HEK293T (cell line): Measurements from ENCODE around the gene STXBP6.

ENCODE experiments used
- ARNT ChIP-seq: fragments of 450-650 bp; IDR thresholded peaks from 2 replicates; pipeline ENCODE4 v1.6.1; 2017; ENCODE audit warnings: mild to moderate bottlenecking
- CTBP1 ChIP-seq: fragments of 450-650 bp; IDR thresholded peaks from 2 replicates; pipeline ENCODE4 v1.6.1; 2016; ENCODE audit warnings: borderline replicate concordance
- FOXK2 ChIP-seq: fragments of 450-650 bp; IDR thresholded peaks from 2 replicates; pipeline ENCODE4 v1.6.1; 2016; ENCODE audit warnings: mild to moderate bottlenecking
- FOXM1 ChIP-seq: fragments of 450-650 bp; IDR thresholded peaks from 2 replicates; pipeline ENCODE4 v1.6.1; 2017; ENCODE audit warnings: mild to moderate bottlenecking, borderline replicate concordance
- HDGF ChIP-seq: fragments of 450-650 bp; IDR thresholded peaks from 2 replicates; pipeline ENCODE4 v1.6.1; 2017; ENCODE audit warnings: antibody characterized with exemption, borderline replicate concordance
- SUZ12 ChIP-seq: fragments of 450-650 bp; IDR thresholded peaks from 2 replicates; pipeline ENCODE4 v1.6.1; 2016; ENCODE audit warnings: mild to moderate bottlenecking
- TARDBP ChIP-seq: fragments of 450-650 bp; IDR thresholded peaks from 2 replicates; pipeline ENCODE4 v1.6.1; 2016

- TF ChIP-seq FOXK2, result no peak
- no peak for TF ChIP-seq CTBP1
- no peak for TF ChIP-seq ARNT
- TF ChIP-seq SUZ12, result no peak
- TF ChIP-seq FOXM1, result no peak
- no peak for TF ChIP-seq HDGF
- no peak for TF ChIP-seq TARDBP
Measured at GRCh38 chr14:24889843-24890242, 160.1 kb downstream of the STXBP6 start.
